Body of pancreas (tissue), 4 donors: ENCODE measurements around the gene VSTM4. TPM values are rescaled to one million over a fixed set of nuclear protein-coding genes. Genes with fewer than 3 reads are reported as not detected.

Experiments
- ATAC-seq: fragments of 150-250 bp; one replicate; pipeline ENCODE4 v1.9.1; 2016
- DNase-seq, 4 donors: peaks; one replicate each; pipeline ENCODE4 v3.0.0-alpha.2; 2019
- H3K27ac ChIP-seq, 4 donors: fragments of 200-600 bp; sonication (generic); 1 replicate in 3 of 4; 2 replicates in 1 of 4; pipeline versions ENCODE4 v1.5.1 to v1.6.1; 2016 to 2019; ENCODE audit warnings: mild to moderate bottlenecking in 1 of 4, mixed read lengths in 1 of 4, moderate library complexity in 1 of 4
- H3K27me3 ChIP-seq, 2 donors: fragments of 200-600 bp; sonication (generic); one replicate each; pipeline ENCODE4 v1.6.0; 2016; ENCODE audit warnings: mild to moderate bottlenecking in 1 of 2
- H3K36me3 ChIP-seq, 2 donors: fragments of 200-600 bp; sonication (generic); replicated peaks in 1 of 2; 2 replicates each; pipeline ENCODE4 v1.5.1; 2016; ENCODE audit warnings: low read depth in 2 of 2; ENCODE audit not compliant: insufficient read depth in 1 of 2
- H3K4me1 ChIP-seq: fragments of 200-600 bp; sonication (generic); one replicate; pipeline ENCODE4 v1.6.0; 2016
- H3K4me3 ChIP-seq, 2 donors: fragments of 200-600 bp; sonication (generic); 1 replicate in 1 of 2; 2 replicates in 1 of 2; pipeline ENCODE4 v1.5.1; 2016 to 2019
- H3K9me3 ChIP-seq, 3 donors: fragments of 200-600 bp; sonication (generic); 1 replicate in 2 of 3; 2 replicates in 1 of 3; pipeline ENCODE4 v1.5.1; 2016
- POLR2A ChIP-seq, 3 donors: fragments of 450-650 bp; IDR thresholded peaks; one replicate each; pipeline ENCODE4 v1.6.1; 2016; ENCODE audit warnings: antibody characterized with exemption in 3 of 3, mild to moderate bottlenecking in 2 of 3
- WGBS, 2 donors: methylation state at CpG; one replicate each; pipeline ENCODE4 v1.1.5; 2017; 5-methylcytosine and 5-hydroxymethylcytosine counted together
- intact Hi-C: fragments of 100-400 bp; cut with DNase I; formaldehyde crosslinking; loops from one replicate; pipeline ENCODE4 v1.15.1; 2023
- total RNA-seq, 2 donors: library from RNA; depleted of rRNA; stranded (reverse); fragments of >200 nt; gene quantifications; one replicate each; pipeline ENCODE4 v1.1.0, GENCODE V29; 2016
- TF ChIP-seq, protein P1 (sequence below), 7 experiments: fragments of 450-650 bp in 4 of 7; fragments of 200-600 bp in 3 of 7; sonication (generic) in 3 of 7; IDR thresholded peaks; one replicate each; pipeline ENCODE4 v1.5.1; 2016 to 2019; ENCODE audit warnings: antibody characterized with exemption in 7 of 7

Gene VSTM4
- total RNA-seq, 2 donors from 2014 or later = 3.4 to 5.6 TPM

DNA sequence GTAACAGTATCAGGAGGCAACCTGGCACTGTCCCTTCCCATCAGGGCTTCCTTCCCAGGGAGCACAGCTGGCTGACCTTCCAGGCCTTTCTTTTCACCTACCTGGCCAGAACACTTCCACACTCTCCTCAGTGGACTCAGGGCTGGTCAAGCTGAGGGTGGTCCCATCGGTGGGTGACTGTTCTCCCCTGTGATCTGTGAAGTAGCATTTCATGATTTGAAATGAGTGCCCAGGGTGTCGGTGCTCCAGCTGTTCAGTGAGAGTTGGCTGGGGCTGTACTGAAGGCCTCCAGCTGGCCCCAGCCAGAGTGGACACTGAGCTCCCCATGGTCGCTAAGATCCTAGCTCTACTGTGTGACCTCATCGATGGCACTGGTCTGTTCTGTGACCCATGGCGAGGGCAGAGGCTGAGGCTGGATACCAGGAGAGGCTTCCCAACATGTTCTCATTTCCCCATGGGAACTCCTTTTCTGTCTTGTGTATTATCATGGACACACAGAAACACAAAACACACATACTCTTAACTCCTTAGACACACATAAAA lies 18.5 kb upstream of the VSTM4 start, which contains the start of gene FAM170B:
FAM170B (minus strand) TSS at position 316 of the 543 bp plus-strand sequence; CDS start at position 213, 103 bp downstream.
- Histone ChIP-seq H3K9me3 (no peaks in the 10 kb centered on the region), H3K27ac (no peak within 1 kb of the TSS), H3K36me3 (no peaks in the 10 kb centered on the region), H3K4me3 (no peak within 1 kb of the TSS), H3K27me3 (no peaks in the 10 kb centered on the region), H3K4me1 (no peaks in the 10 kb centered on the region)
- ATAC-seq (no peak), DNase-seq (no peak)
- TF ChIP-seq POLR2A (IDR thresholded peaks at IDR 0.05) = no peak
- TF ChIP-seq, protein P1, sequence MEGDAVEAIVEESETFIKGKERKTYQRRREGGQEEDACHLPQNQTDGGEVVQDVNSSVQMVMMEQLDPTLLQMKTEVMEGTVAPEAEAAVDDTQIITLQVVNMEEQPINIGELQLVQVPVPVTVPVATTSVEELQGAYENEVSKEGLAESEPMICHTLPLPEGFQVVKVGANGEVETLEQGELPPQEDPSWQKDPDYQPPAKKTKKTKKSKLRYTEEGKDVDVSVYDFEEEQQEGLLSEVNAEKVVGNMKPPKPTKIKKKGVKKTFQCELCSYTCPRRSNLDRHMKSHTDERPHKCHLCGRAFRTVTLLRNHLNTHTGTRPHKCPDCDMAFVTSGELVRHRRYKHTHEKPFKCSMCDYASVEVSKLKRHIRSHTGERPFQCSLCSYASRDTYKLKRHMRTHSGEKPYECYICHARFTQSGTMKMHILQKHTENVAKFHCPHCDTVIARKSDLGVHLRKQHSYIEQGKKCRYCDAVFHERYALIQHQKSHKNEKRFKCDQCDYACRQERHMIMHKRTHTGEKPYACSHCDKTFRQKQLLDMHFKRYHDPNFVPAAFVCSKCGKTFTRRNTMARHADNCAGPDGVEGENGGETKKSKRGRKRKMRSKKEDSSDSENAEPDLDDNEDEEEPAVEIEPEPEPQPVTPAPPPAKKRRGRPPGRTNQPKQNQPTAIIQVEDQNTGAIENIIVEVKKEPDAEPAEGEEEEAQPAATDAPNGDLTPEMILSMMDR (IDR thresholded peaks at IDR 0.05) = no peak
- 70% methylated on average over 5 of the region's 5 CpGs for WGBS, 2 donors
- intact Hi-C loops = no loop called here

- DNase-seq (no peak), ATAC-seq (no peak)
- Histone ChIP-seq H3K27ac (no peak overlapping the region), H3K36me3 (no peaks in the 10 kb centered on the region), H3K4me3 (no peak overlapping the region), H3K4me1 (no peaks in the 10 kb centered on the region), H3K27me3 (no peaks in the 10 kb centered on the region), H3K9me3 (no peaks in the 10 kb centered on the region)
- 70 to 76% methylated on average over 2 of the region's 2 CpGs for WGBS, 2 donors
- intact Hi-C loops = no loop called here
- TF ChIP-seq POLR2A (IDR thresholded peaks at IDR 0.05) = no peak
- TF ChIP-seq, protein P1 (IDR thresholded peaks at IDR 0.05) = no peak
Measured at GRCh38 chr10:49132362-49132737, 17.0 kb upstream of the VSTM4 start.

- H3K36me3 ChIP-seq = no peaks in the 10 kb centered on the region
- 62 to 71% methylated on average over 8 to 37 of the region's 37 CpGs for WGBS, 2 donors
Measured at GRCh38 chr10:49131507-49132361, 16.4 kb upstream of the VSTM4 start.

DNA sequence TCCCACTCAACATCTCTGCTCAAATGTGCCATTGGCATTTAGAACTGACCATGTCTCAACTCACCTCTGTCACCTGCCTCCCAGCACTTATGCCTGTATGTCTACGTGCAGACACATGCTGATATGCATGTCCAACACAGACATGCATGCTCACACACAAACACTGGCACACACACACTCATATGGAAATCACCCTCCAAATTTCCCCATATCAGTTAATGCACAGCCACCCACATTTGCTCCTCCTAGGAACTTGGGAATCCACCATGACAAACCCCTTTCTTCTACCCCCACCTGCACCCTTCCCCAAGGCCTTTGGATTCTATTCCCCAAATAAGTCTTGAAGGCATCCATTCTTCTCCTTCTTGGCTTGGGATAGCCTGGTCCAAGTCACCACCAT lies 14.1 kb upstream of the VSTM4 start:
- H3K9me3 ChIP-seq = no peaks in the 10 kb centered on the region
- ATAC-seq = no peak
- no peak for DNase-seq
- no peak overlapping the region for H3K4me3 ChIP-seq
- WGBS, 2 donors = 57 to 76% methylated on average over 1 of the region's 1 CpG
- TF ChIP-seq, protein P1 (IDR thresholded peaks at IDR 0.05) = no peak
- no peak for TF ChIP-seq POLR2A (IDR thresholded peaks at IDR 0.05)
- no peaks in the 10 kb centered on the region for H3K4me1 ChIP-seq
- no peak overlapping the region for H3K27ac ChIP-seq
- intact Hi-C loops = no loop called here
- no peaks in the 10 kb centered on the region for H3K36me3 ChIP-seq
- H3K27me3 ChIP-seq = no peaks in the 10 kb centered on the region

More at GRCh38 chr10:49131507-49132361, 16.4 kb upstream of the VSTM4 start:
- intact Hi-C loops = no loop called here
- Histone ChIP-seq H3K9me3 (no peaks in the 10 kb centered on the region), H3K27ac (no peak overlapping the region), H3K4me1 (no peaks in the 10 kb centered on the region), H3K4me3 (no peak overlapping the region), H3K27me3 (no peaks in the 10 kb centered on the region)
- ATAC-seq (no peak), DNase-seq (no peak)
- TF ChIP-seq, protein P1 (IDR thresholded peaks at IDR 0.05) = no peak
- no peak for TF ChIP-seq POLR2A (IDR thresholded peaks at IDR 0.05)
